Vagina (tissue), 2 donors: ENCODE data around the gene COL5A2. TPM values are rescaled to one million over a fixed set of nuclear protein-coding genes. Genes with fewer than 3 reads are reported as not detected.

Experiments used
- DNase-seq, 2 donors: peaks; one replicate each; pipeline ENCODE4 v3.0.0-alpha.2; 2017; ENCODE audit errors: extremely low spot score in 2 of 2
- H3K27ac ChIP-seq: fragments of 200-600 bp; sonication (generic); one replicate; pipeline ENCODE4 v1.5.1; 2019
- H3K27me3 ChIP-seq: fragments of 200-600 bp; sonication (generic); one replicate; pipeline ENCODE4 v1.5.1; 2019
- H3K36me3 ChIP-seq, 2 donors: fragments of 200-600 bp; sonication (generic); one replicate each; pipeline ENCODE4 v1.5.1; 2017 to 2019
- H3K4me1 ChIP-seq: fragments of 200-600 bp; sonication (generic); one replicate; pipeline ENCODE4 v1.5.1; 2019
- H3K4me3 ChIP-seq, 2 donors: fragments of 200-600 bp; sonication (generic); 1 replicate in 1 of 2; 2 replicates in 1 of 2; pipeline ENCODE4 v1.5.1; 2016 to 2019
- H3K9me3 ChIP-seq: fragments of 200-600 bp; sonication (generic); one replicate; pipeline ENCODE4 v1.5.1; 2019
- POLR2A ChIP-seq, 2 donors: fragments of 450-650 bp; IDR thresholded peaks; one replicate each; pipeline ENCODE4 v1.6.1; 2017; ENCODE audit warnings: antibody characterized with exemption in 2 of 2, mild to moderate bottlenecking in 2 of 2, moderate library complexity in 2 of 2
- POLR2AphosphoS5 ChIP-seq, 2 donors: sonication (generic); formaldehyde crosslinking; IDR thresholded peaks; one replicate each; pipeline ENCODE4 v1.9.0; 2017; ENCODE audit warnings: antibody characterized with exemption in 2 of 2, mild to moderate bottlenecking in 2 of 2, low read depth in 1 of 2; ENCODE audit not compliant: insufficient read depth in 1 of 2
- intact Hi-C: fragments of 100-400 bp; cut with DNase I; formaldehyde crosslinking; loops from one replicate; pipeline ENCODE4 v1.15.1; 2023
- total RNA-seq: library from RNA; depleted of rRNA; stranded (reverse); fragments of >200 nt; gene quantifications from one replicate; pipeline ENCODE4 v1.2.3, GENCODE V29; 2016
- TF ChIP-seq, protein P1 (sequence below), 3 experiments: fragments of 450-650 bp in 2 of 3; fragments of 200-600 bp in 1 of 3; sonication (generic) in 1 of 3; IDR thresholded peaks; one replicate each; pipeline ENCODE4 v1.5.1; 2017 to 2019; ENCODE audit warnings: antibody characterized with exemption in 3 of 3, mild to moderate bottlenecking in 2 of 3, moderate library complexity in 2 of 3

Gene COL5A2
- total RNA-seq, 1 donor from 2014 or later = 33.1 TPM

GRCh38 chr2:189045836-189046235 lies 133.7 kb downstream of the COL5A2 start:
- Histone ChIP-seq H3K9me3 (no peaks in the 10 kb centered on the region), H3K27me3 (no peaks in the 10 kb centered on the region), H3K27ac (no peak overlapping the region), H3K4me3 (no peak overlapping the region), H3K36me3 (peaks cover 0 to 23% of the 10 kb centered on the region in 2 donors), H3K4me1 (no peaks in the 10 kb centered on the region)
- intact Hi-C loops = no loop called here
- DNase-seq = no peak
- TF ChIP-seq, protein P1, sequence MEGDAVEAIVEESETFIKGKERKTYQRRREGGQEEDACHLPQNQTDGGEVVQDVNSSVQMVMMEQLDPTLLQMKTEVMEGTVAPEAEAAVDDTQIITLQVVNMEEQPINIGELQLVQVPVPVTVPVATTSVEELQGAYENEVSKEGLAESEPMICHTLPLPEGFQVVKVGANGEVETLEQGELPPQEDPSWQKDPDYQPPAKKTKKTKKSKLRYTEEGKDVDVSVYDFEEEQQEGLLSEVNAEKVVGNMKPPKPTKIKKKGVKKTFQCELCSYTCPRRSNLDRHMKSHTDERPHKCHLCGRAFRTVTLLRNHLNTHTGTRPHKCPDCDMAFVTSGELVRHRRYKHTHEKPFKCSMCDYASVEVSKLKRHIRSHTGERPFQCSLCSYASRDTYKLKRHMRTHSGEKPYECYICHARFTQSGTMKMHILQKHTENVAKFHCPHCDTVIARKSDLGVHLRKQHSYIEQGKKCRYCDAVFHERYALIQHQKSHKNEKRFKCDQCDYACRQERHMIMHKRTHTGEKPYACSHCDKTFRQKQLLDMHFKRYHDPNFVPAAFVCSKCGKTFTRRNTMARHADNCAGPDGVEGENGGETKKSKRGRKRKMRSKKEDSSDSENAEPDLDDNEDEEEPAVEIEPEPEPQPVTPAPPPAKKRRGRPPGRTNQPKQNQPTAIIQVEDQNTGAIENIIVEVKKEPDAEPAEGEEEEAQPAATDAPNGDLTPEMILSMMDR (IDR thresholded peaks at IDR 0.05) = no peak
- TF ChIP-seq POLR2AphosphoS5 (IDR thresholded peaks at IDR 0.05; ENCODE audit: insufficient read depth in 1 of 2, low read depth in 1 of 2) = no peak
- no peak for TF ChIP-seq POLR2A (IDR thresholded peaks at IDR 0.05)

DNA sequence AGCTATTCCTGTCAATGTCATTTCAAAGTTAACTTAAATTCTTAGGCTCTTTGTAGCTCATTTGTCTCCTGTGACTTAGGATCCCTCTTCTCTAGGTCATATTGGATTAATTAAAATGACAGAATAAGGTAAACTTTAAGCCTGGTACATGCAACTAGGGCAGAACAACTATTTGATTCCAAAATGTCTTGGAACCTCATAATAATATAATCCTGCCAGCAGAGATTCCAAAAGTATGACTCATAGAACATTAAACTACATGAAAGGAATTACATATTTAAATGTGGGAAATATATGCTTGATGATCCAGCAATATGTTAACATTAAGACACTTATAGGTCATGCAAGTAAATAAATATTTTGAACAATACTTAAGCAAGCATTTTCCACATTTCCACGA lies 142.0 kb downstream of the COL5A2 start:
- Histone ChIP-seq H3K4me1 (no peaks in the 10 kb centered on the region), H3K4me3 (no peak overlapping the region), H3K27me3 (no peaks in the 10 kb centered on the region), H3K36me3 (peaks cover 3 to 47% of the 10 kb centered on the region in 2 donors), H3K9me3 (no peaks in the 10 kb centered on the region), H3K27ac (no peak overlapping the region)
- TF ChIP-seq POLR2AphosphoS5 (IDR thresholded peaks at IDR 0.05; ENCODE audit: insufficient read depth in 1 of 2, low read depth in 1 of 2) (no peak), POLR2A (IDR thresholded peaks at IDR 0.05) (no peak)
- TF ChIP-seq, protein P1 (IDR thresholded peaks at IDR 0.05) = no peak
- DNase-seq = no peak
- intact Hi-C loops = no loop called here

DNA sequence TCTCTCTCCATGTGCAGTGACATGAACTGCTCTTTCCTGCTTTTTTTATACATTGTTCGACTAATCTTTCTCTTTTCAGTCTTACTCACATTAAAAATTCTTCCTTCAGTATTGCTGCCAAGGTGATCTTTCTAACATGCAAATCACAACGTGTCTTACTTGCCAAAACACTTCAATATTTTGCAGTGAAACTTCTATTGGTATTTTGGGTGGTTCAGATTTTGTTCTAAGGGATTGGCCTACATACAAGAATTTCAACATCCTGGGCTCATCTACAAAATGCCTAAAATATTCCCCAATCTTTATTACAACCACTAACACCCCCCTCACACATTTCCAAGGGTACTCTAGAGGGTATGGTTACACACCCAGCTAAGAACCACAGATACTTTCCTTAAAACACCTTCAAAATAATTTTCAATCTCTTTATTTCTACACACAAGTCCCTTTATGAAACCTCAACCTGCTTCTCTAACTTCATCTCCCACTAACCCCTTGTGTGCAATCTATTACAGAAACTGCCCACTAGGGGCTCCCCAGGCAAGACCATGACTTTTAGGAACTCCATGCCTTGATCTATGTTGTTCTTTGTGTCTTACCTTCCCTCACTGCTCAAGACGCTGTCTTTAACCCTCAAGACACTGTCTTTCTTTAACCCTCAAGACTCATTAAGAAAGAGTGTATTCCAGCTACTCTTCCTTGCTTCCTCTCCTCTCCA lies 154.5 kb downstream of the COL5A2 start:
- DNase-seq = no peak
- no peaks in the 10 kb centered on the region for H3K9me3 ChIP-seq
- H3K27me3 ChIP-seq = no peaks in the 10 kb centered on the region
- no peak for TF ChIP-seq POLR2A (IDR thresholded peaks at IDR 0.05)
- TF ChIP-seq, protein P1 (IDR thresholded peaks at IDR 0.05) = no peak
- TF ChIP-seq POLR2AphosphoS5 (IDR thresholded peaks at IDR 0.05; ENCODE audit: insufficient read depth in 1 of 2, low read depth in 1 of 2) = no peak
- no peaks in the 10 kb centered on the region for H3K36me3 ChIP-seq
- intact Hi-C loops = no loop called here
- peaks cover 25% of the 10 kb centered on the region for H3K4me1 ChIP-seq
- H3K27ac ChIP-seq = peak overlapping the region; percentile 46
- no peak overlapping the region for H3K4me3 ChIP-seq

DNA sequence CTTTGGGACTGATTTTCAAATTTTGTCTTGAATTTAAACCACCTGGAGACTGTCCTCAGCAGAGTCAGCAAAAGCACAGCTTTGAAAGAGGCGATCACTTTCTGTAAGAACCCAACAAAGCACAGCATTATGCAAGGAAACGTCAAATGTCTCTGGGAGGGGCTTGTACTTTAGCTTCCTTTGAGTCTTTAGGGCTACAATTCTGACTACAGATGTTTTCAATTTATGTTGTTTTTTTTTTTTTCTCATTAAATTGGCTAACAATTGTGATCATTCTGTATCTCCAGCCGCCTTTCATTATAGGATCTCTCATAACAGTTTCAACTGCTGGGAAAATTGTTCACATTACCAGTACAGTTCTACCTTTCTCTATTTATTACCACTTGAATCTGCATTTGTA lies 157.1 kb downstream of the COL5A2 start:
- H3K9me3 ChIP-seq = no peaks in the 10 kb centered on the region
- no peaks in the 10 kb centered on the region for H3K36me3 ChIP-seq
- TF ChIP-seq POLR2AphosphoS5 (IDR thresholded peaks at IDR 0.05; ENCODE audit: insufficient read depth in 1 of 2, low read depth in 1 of 2) = no peak
- TF ChIP-seq, protein P1 (IDR thresholded peaks at IDR 0.05) = no peak
- TF ChIP-seq POLR2A (IDR thresholded peaks at IDR 0.05) = no peak
- no peak overlapping the region for H3K4me3 ChIP-seq
- H3K4me1 ChIP-seq = peaks cover 32% of the 10 kb centered on the region
- H3K27ac ChIP-seq = peak overlapping the region; percentile 83
- intact Hi-C loops = no loop called here
- no peaks in the 10 kb centered on the region for H3K27me3 ChIP-seq
- DNase-seq = no peak

DNA sequence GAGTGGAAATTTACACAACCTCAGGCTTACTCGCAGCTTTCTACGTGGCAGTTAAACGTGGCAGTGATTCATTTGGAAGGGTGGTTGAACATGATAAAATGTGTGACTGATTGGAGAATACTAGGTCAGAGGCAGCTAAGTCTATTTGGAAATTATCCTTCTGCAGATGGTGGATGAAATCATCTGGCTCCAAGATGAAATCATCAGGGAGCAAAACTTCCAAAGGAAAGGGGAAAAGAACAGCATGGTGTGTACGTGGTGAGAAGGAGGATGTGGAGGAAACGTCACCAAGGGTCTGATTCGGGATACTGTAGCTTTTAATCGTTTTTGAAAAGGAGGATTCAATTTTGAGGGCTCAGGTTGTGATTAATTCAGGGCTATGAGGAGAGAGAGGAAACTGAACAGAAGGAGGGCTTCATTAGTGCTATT lies 157.5 kb downstream of the COL5A2 start:
- Histone ChIP-seq H3K27me3 (no peaks in the 10 kb centered on the region), H3K36me3 (no peaks in the 10 kb centered on the region), H3K4me1 (peaks cover 32% of the 10 kb centered on the region), H3K4me3 (no peak overlapping the region), H3K27ac (peak overlapping the region; percentile 83), H3K9me3 (no peaks in the 10 kb centered on the region)
- TF ChIP-seq POLR2A (IDR thresholded peaks at IDR 0.05) (no peak), POLR2AphosphoS5 (IDR thresholded peaks at IDR 0.05; ENCODE audit: insufficient read depth in 1 of 2, low read depth in 1 of 2) (no peak)
- TF ChIP-seq, protein P1 (IDR thresholded peaks at IDR 0.05) = no peak
- intact Hi-C loops = no loop called here
- DNase-seq = no peak
